GM19395 (cell line): ENCODE results near the gene LRCH3.
"Not testable (repeated sequence)": the region's sequence is repeated elsewhere in the genome, so short reads cannot be mapped to it uniquely, and the experiment has no call there.

Source experiments
- ATAC-seq: cut with Tn5 transposase; IDR thresholded peaks from one replicate; pipeline ENCODE4 v1.9.1; 2021; ENCODE audit warnings: mild to moderate bottlenecking, moderate library complexity; ENCODE audit not compliant: unreplicated experiment

Gene LRCH3

DNA sequence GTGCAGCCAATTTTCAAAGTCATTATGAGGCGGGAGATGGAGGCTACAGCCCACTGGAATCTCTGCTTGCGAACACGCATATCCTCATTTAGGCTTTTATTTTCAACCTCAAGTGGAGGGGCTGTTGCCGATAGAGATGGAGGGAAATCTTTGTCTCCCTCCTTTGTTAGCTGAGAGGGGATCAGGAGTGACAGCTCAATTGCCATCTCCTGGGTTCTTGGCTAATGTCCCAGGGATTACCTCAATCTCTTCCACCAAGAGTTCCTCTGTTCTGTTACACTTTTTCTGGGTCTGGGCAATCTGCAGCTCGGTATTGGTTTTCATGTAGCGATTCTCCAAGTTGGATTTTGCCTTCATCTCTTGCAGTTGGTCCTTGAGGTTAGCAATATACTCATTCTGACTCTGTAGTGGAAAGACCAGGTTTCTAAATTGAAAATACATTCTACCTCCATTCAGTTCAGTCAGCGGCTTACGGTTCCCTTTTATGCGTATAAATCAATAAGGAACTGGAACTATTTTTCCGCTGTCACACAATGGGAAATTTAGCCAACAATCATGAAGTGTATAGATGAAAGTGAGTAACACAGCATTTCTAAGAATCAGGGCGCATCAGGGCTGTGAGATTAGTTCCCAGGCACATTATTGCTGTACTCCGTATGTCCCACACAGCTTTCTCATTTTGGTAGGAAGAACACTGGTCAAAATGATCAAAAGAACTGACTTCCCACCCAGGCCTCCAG lies 122.8 kb downstream of the LRCH3 start:
- ATAC-seq, result no peak

DNA sequence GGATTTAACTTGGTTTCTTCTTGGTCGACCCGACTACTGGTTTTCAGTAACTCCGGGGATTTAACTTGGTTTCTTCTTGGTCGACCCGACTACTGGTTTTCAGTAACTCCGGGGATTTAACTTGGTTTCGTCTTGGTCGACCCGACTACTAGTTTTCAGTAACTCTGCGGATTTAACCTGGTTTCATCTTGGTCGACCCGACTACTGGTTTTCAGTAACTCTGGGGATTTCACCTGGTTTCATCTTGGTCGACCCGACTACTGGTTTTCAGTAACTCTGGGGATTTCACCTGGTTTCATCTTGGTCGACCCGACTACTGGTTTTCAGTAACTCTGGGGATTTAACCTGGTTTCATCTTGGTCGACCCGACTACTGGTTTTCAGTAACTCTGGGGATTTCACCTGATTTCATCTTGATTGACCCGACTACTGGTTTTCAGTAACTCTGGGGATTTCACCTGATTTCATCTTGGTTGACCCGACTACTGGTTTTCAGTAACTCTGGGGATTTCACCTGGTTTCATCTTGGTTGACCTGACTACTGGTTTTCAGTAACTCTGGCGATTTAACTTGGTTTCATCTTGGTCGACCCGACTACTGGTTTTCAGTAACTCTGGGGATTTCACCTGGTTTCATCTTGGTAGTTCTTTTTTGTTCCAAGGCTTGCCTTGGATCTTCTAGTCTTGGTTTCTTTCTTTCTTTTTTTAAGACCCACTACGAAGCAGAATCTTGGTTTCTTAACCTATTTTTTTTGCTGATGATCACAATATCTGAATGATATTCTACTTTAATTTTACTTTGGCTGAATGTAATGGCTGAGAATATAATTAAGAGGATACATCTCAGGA lies 130.6 kb downstream of the LRCH3 start:
- ATAC-seq, result not testable (repeated sequence)

DNA sequence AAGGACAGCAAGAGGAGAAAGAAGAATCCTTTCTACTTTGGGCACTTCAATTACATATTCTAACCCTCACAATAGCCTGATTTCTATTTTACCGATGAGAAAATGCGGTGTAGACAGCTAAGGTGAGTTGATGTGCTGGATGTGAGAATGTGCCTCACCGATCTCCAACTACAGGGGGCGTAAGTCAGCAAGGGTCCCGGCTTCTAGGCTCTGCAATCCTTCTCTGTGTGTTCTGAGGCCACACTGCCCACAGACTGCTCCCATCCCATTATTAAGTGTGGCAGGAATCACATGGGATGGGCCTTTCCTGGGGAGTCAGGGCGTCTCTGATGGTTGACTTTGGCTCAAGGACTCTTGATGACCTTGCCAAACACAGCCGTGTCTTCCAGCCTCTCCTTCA lies 135.4 kb downstream of the LRCH3 start:
- ATAC-seq, result no peak

DNA sequence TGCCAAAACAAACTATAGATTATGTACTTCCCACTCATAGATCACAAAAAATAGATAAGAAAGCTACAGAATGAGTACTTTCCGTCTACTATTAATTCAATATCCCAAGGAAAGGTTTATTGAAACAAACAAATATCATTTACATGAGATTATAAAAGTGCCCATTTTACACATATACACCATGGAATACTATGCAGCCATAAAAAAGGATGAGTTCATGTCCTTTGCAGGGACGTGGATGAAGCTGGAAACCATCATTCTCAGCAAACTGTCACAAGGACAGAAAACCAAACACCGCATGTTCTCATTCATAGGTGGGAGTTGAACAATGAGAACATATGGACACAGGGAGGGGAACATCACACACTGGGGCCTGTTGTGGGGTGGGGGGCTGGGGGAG lies 136.5 kb downstream of the LRCH3 start:
- not testable (repeated sequence) for ATAC-seq

DNA sequence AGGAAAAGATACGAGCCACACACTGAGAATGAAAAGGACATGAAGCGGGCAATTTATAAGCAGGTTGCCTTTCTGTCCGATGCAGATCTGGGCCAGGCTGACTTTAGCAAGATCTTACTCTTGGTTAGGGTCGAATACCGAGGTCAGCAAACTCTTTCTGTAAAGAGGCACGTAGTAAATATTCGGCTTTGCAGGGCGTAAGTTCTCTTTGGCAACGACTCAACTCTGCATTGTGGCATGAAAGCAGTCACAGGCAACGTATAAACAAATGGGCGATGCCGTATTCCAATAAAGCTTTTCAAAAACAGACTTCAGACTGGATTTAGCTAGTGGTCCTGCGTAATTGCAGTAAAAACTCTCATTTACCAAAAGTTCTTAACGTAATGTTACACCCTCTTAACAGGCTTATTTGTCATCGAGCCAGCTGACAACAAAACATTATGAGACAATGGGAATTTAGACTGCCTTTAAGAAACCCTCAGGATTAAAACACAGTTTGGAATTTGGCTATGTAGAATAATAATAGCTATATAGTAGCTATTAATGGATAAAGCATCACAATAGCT lies 145.8 kb downstream of the LRCH3 start:
- no peak for ATAC-seq
